ENCODE results near the gene FUCA2.
A peak's percentile ranks its signal among the peaks of the same experiment; 100 is the strongest.

FUCA2 gene
- total RNA-seq = 4.4 to 12.5 reads per million in 2 donors

DNA sequence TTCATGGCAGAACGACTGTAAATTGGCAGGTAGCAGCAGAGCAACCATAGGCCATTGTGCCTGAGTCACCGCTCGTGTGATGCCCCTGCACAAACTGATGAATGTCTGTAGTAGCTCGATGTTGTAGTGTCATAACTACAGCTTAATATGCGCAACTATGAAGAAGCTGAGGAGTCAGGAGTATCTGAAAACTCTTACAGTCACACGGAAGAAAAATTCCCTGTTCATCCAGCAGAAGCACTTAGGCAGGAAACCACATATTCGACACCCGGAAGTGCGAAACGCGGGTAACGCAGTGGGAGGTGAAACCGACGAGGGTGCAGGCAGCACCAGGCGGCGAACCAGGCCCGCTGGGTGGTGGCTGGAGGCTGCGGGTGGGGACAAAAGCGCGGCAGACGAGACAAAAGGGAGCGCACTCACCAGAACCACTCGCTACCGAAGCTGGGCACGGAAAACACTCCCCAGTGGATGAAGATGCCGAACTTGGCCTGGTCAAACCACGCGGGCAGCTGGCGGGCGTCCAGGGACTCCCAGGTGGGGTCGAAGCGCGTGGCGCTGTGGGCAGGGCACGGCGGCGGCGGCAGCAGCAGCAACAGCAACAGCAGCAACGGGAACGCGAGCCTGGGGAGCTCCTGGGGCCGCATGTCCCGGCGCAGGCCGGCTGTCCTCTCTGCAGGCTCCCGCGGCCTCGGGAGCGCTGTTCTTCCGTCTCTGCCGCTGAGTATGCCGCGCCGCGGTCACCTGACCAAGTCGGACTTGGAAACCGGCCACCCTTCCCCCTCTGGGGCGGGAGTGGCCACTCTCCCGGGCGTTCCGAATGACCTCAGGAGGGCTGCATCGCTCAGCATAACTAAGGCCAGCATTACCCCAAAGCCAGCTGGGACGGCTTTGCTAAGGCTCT lies at the start of gene FUCA2:
FUCA2 (minus strand) TSS at position 730 of the 901 bp plus-strand sequence; CDS start at position 644, 86 bp downstream.
- DNase-seq = peak; percentile 29 to 90 (median 59)

DNA sequence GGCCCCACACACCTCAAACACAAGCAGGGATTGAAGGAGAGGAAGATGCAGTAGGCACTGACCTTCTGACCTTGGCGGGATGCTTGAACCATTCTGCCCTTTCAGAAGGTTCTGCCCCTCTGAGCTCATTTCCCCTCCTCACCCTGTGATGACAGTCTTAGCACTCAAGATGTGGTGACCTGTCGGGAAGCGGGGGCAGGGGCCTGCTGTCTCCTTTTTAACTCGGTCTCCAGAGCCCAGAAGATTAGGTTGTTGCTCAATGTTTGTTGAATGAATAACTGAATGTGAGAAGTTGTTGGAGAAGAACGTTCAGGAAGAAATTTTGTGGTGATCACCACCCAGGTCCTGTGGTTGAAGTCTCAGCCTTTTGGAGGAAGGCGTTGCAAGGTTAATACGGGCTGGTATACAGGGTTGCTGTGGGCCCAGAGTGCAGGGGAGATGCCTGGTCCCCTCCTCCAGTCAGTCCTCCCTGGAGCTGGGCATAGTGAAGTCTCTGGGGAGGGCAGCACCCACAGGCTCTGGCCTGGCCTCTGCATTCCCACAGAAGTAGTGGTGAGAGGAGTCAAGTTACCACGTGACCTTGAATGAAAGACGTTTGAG lies 49.7 kb upstream of the FUCA2 start:
- no peak for DNase-seq

DNA sequence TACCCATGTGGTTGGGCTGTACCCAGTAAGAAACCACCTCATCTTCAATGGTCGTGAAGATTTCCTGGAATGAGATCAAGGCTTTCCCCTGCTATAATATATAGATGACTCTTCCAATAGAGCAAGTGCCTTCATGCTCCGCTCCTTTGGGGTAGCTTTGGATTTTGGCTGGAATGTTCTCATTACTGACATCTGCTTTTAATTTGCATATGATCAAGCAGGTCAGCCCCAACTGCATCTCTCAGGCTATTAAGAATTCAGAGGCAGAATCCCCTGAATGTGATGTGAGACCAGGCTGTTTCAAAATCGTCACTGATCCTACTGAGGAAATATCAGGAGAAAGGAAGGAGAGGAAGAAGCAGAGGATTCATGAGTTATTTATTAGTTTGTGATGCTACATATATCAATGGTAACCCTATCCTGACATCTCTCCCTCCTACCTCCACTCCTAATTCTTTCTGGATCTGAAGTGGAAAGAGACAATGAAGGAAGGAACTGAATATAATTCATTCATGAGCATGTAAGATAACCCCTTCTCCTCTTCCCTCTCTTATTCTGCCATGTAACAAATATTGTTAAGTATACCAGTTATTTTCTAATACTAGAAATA lies 47.6 kb upstream of the FUCA2 start:
- DNase-seq = no peak

- no peak for DNase-seq
These were observed 45.0 kb upstream of the FUCA2 start for GRCh38 chr6:143556529-143556928.

DNA sequence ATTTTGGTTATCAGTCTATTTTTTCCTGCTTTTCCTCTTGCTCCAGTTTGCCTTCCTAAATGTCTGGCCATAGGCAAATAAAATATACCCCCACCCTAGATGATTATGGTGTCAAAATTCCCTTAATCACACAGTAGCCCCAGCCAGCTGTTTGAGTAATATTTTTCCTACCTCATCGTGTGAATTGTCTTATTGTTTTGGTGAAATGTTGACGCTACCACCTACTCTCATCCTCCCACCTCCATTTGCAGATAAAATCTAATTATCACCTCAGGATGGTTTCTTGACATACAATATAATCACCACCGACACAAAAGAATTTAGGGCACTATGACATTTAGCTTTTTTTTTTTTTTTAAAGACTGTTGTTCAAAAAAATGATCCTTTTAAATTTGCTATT lies 44.1 kb upstream of the FUCA2 start:
- peak in 2 of 5 experiments; percentile 44 to 61 for DNase-seq

- peak in 1 of 5 experiments; percentile 60 for DNase-seq
These were observed 43.6 kb upstream of the FUCA2 start for GRCh38 chr6:143555071-143555492.

DNA sequence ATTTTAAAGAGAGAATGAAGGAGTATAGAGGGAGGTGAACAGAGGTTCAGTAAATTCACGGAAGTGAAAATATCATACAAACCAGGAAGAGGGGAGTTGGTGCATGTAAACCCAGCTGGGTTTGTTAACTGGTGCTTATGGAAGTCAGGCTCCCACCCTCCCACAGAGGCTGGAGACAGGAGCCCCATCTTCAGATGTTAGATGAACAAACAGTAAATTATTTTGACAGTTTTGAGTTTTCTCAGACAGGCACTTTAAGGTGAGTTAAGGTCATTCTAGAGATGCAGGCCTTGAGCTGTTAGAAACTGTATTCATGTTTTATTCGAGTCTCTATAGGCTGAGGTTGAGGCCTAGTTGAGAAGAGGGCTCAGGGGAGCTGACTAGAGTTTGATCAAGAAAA lies 41.8 kb upstream of the FUCA2 start:
- DNase-seq = no peak

GRCh38 chr6:143549949-143550268 lies 38.4 kb upstream of the FUCA2 start:
- no peak for DNase-seq

DNA sequence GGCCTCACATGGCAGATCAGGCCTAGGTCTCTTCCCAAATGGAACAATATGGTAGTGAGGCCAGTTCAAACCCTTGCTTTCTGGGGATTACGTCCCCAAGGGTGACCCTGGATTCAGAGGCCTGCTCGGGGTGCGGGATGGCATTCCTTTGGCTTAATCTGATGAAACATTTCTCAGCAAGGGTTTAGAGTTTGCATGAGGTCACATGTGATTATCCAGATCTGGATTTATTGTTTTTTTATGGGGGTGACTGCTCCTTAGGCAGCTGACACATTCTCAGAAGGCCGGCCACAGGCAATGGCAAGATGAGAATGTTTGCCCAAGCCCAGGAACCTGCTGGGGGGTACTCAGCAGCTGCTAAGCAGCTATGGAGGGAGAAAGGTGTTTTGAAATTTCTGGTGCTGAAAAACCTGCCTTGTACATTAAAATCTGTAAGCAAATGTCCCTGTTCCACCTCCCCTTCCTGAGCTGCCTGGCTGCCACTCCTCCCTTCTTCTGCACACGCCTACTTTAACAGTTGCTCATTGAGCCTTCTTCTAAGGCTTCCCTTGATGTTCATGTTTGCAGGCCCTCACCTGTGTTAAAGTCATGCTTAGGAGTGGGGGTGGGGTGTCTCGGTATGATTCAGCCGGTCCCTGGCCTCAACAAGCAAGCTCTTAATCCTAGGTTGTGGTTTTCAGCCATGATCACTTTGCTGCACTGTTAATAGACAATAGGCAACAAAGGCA lies 37.9 kb upstream of the FUCA2 start:
- DNase-seq = peak in 2 of 5 experiments; percentile 29 to 90

- no peak for DNase-seq
These were observed 35.1 kb upstream of the FUCA2 start for GRCh38 chr6:143546599-143546998.

DNA sequence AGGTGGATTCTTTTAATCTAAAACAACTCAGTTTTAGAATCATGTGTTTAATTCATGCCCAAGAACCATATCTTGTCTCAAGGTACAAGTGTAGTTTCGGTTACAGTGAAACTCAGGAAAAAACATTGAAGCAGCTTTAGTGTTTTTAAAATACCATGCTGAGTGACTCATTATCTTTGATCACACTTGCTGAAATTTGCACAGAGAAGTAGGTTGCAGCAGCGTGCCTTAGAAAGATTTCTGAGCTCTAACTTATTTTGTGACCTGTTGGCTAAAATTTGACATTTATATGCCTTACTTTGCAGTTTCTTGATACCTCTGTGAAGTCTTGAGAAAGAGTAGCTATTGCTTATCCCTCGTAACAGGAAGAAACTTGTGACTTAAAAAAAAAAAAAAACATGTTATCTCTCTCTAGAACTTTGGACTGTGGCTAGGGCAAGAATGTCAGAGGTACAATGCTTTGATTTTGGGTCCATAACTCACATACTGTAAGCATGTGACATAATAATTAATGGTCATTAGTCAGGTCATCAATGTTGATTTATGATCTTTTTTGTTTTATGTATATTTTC lies 34.5 kb upstream of the FUCA2 start:
- DNase-seq = peak in 1 of 5 experiments; percentile 82

DNA sequence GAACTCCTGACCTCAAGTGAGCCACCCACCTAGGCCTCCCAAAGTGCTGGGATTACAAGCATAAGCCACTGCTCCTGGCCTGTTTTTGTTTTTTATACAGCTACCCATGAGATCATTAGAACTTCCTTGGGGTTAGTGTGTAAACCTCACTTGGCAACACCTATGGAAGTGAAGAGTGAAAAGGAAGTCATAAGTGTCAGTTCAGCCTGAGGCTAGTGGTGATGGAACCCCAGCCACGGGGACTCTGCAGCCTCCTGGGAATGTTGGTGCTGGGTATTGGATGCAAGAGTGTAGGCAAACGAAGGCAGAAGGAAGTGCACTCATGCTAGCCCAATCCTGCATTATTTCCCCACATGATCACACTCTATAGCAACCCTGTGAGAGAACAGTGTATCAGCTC lies 33.6 kb upstream of the FUCA2 start:
- DNase-seq = peak in 1 of 5 experiments; percentile 23

- peak in 2 of 5 experiments; percentile 19 to 59 for DNase-seq
These were observed 32.6 kb upstream of the FUCA2 start for GRCh38 chr6:143544011-143544696.

GRCh38 chr6:143543435-143543834 lies 31.9 kb upstream of the FUCA2 start:
- no peak for DNase-seq

GRCh38 chr6:143542888-143543287 lies 31.4 kb upstream of the FUCA2 start:
- DNase-seq = peak in 1 of 5 experiments; percentile 47

DNA sequence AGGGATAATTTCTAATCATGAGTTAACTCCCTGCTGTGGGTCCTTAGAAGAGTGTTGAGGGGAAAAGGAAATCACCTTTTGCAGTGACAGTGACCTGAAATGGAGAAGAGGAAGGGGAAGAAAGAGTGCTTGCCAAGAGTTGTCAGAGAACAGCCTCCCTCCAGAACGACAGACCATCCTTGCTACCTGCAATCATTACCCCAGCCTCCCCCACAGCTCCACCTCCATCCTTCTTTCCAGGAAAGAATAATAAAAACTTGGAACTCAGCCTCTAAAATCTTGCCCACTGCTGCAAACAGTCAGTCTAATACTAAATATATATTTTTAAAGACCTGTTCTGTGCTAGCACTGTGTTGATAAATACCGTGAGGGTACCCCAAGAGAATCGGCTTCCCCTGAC lies 28.7 kb upstream of the FUCA2 start:
- DNase-seq = no peak

DNA sequence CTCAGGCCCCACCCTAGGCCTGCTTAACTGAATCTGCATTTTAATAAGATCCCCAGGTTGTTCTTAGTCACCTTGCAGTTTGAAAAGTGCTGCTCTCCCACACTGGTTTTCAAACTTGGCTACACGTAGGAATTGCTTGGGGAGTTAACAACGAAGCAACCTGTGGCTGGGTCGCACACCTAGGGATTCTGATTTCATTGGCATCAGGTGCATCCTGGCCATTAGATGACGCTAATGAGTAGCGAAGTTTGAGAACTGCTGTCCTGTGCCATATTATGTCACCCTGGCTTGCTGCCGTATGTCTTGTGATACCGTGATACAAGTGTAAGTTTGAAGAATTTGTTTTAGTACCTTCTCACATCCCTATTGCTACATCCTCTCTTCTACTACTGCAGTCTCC lies 28.2 kb upstream of the FUCA2 start:
- DNase-seq = peak in 3 of 5 experiments; percentile 16 to 78 (median 34)

DNA sequence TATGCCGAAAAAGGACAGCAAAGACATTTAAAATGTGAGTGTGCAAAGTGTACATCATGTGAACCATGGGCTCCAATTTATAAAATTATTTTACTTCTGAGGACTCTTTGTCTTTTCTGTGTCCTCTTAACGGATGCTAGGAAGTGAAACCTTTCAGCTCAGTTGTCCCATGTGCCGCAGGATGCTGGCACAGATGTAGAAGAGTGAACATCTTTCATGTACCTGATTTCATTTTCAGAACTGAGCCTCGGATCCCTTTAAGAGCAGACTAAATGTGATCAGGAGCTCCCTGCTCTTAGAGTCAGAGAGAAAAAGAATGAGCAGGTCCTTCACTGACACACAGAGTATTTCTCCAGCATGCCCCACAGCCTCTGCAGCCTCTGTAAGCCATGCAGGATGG lies 27.6 kb upstream of the FUCA2 start:
- DNase-seq = peak in 1 of 5 experiments; percentile 59

GRCh38 chr6:143538374-143538773 lies 26.9 kb upstream of the FUCA2 start:
- DNase-seq = peak in 1 of 5 experiments; percentile 58

DNA sequence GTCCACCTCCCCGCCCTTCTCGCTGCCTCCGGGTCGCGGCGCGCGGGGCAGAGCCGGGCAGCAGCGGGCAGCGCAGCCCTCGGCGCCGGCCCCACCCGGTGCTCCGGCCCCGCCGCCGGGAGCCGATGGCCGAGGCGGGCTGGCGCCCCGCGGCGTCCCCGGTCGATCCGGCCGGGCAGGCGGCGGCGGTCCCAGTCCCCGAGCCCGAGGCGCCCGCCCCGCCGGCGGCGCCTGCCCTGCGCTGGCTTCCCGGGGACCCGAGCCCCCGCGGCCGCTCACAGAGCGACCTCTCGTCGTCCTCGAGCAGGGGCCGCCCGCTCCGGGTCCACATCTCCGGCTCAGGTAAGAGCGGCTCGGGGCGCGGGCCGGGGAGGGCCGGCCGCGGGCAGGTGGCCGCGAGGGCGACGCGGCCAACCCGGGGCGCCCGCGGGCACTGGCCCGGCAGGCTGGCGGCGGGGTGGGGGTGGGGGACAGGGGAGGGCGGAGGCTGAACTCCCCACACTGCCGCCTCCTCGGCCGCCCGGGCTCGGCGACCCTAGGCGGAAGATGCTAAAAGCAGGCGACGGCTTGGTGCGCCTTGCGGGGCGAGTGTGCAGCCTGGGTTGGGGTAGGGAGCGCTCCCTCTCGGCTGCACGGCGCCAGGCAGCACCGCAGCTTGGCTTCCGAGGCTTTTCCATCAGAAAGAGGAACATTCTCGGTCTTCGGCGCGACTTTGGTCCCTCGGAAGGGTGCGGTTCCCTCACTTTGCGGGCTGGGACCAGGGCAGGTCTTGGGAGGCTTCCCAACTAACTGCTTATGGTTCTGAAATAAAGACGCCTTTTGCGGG lies 25.6 kb upstream of the FUCA2 start:
- DNase-seq = peak; percentile 35 to 82 (median 46)

- peak; percentile 24 to 75 (median 39) for DNase-seq
These were observed 24.9 kb upstream of the FUCA2 start for GRCh38 chr6:143536461-143536865.

Measured in T-helper 2 cell (primary cell).